NB4 (cell line): ENCODE measurements around the gene GAL3ST2.

Source experiments
- CTCF ChIP-seq: IDR thresholded peaks from one replicate; pipeline ENCODE4 v1.5.1; 2012; ENCODE audit warnings: low read depth, low read length
- POLR2A ChIP-seq: IDR thresholded peaks from 2 replicates; pipeline ENCODE4 v1.6.1; 2011; ENCODE audit warnings: mild to moderate bottlenecking; ENCODE audit not compliant: insufficient read length; ENCODE audit errors: extremely low read depth

- no peak for TF ChIP-seq CTCF
- no peak for TF ChIP-seq POLR2A
These were observed 12.9 kb upstream of the GAL3ST2 start for GRCh38 chr2:241763551-241764274.
